Smooth muscle cell (in vitro differentiated cells): ENCODE results near the gene KRT15. TPM values are rescaled to one million over a fixed set of nuclear protein-coding genes. Genes with fewer than 3 reads are reported as not detected.

Source experiments
- DNase-seq: peaks from one replicate; lab custom pipeline; 2025; ENCODE audit not compliant: unreplicated experiment; lab: John Stamatoyannopoulos, UW
- H2AFZ ChIP-seq: fragments of 200-600 bp; sonication (generic); 2 replicates; pipeline ENCODE4 v1.6.0; 2016; ENCODE audit warnings: antibody characterized with exemption, low read depth, mild to moderate bottlenecking
- H3F3A ChIP-seq: fragments of 200-600 bp; sonication (generic); 2 replicates; pipeline ENCODE4 v1.6.0; 2017; ENCODE audit warnings: antibody characterized with exemption, low read depth
- H3K27ac ChIP-seq: fragments of 200-600 bp; sonication (generic); 2 replicates; pipeline ENCODE4 v1.5.1; 2016; ENCODE audit warnings: low read depth, mild to moderate bottlenecking
- H3K27me3 ChIP-seq: fragments of 200-600 bp; sonication (generic); 2 replicates; pipeline ENCODE4 v1.6.1; 2016; ENCODE audit warnings: low read depth, mild to moderate bottlenecking
- H3K36me3 ChIP-seq: fragments of 200-600 bp; sonication (generic); 2 replicates; pipeline ENCODE4 v1.5.1; 2016; ENCODE audit warnings: low read depth
- H3K4me1 ChIP-seq: fragments of 200-600 bp; sonication (generic); 2 replicates; pipeline ENCODE4 v1.5.1; 2016; ENCODE audit warnings: low read depth
- H3K4me2 ChIP-seq: fragments of 200-600 bp; sonication (generic); 2 replicates; pipeline ENCODE4 v1.6.0; 2016; ENCODE audit warnings: mild to moderate bottlenecking
- H3K4me3 ChIP-seq: fragments of 200-600 bp; sonication (generic); 2 replicates; pipeline ENCODE4 v1.5.1; 2016; ENCODE audit warnings: mild to moderate bottlenecking
- H3K79me2 ChIP-seq: fragments of 200-600 bp; sonication (generic); 2 replicates; pipeline ENCODE4 v1.6.0; 2016; ENCODE audit warnings: low read depth, mild to moderate bottlenecking
- H3K9ac ChIP-seq: fragments of 200-600 bp; sonication (generic); 2 replicates; pipeline ENCODE4 v1.6.0; 2016; ENCODE audit warnings: low read depth
- H3K9me3 ChIP-seq: fragments of 200-600 bp; sonication (generic); replicated peaks from 2 replicates; pipeline ENCODE4 v1.5.1; 2016; ENCODE audit warnings: low read depth
- H4K20me1 ChIP-seq: fragments of 200-600 bp; sonication (generic); 2 replicates; pipeline ENCODE4 v1.6.0; 2016; ENCODE audit warnings: low read depth
- whole genome bisulfite sequencing: methylation state at CpG from one replicate; pipeline ENCODE4 v1.1.7; 2016; ENCODE audit warnings: low lambda C conversion rate; 5-methylcytosine and 5-hydroxymethylcytosine counted together
- polyA plus RNA-seq: library from polyadenylated mRNA; unstranded; fragments of >200 nt; fragmentation: Nextera tagmentation; extraction: Ambion mirVana; gene quantifications from 2 replicates; pipeline ENCODE4 v1.2.1, GENCODE V29; 2016
- total RNA-seq: library from RNA; depleted of rRNA; stranded (reverse); fragments of >200 nt; gene quantifications from 2 replicates; pipeline ENCODE4 v1.2.3, GENCODE V29; 2014
- TF ChIP-seq, protein P1 (sequence below): fragments of 200-600 bp; sonication (generic); IDR thresholded peaks from 2 replicates; pipeline ENCODE4 v1.5.1; 2017; ENCODE audit warnings: borderline replicate concordance, mild to moderate bottlenecking, antibody characterized with exemption; ENCODE audit not compliant: insufficient read depth, poor library complexity, severe bottlenecking

Gene KRT15
- total and polyA plus RNA-seq, 2 experiments from 2014 or later, result 0.93 to 1.7 TPM

- H3K4me2 ChIP-seq, result no peak overlapping the region
- WGBS, result 68% methylated on average over 9 of the region's 9 CpGs
- no peaks in the 10 kb centered on the region for H3K36me3 ChIP-seq
- H2AFZ ChIP-seq, result no peak overlapping the region
- no peaks in the 10 kb centered on the region for H3K79me2 ChIP-seq
- no peaks in the 10 kb centered on the region for H3K27me3 ChIP-seq
- H3K4me1 ChIP-seq, result no peaks in the 10 kb centered on the region
- no peak overlapping the region for H3K4me3 ChIP-seq
- no peaks in the 10 kb centered on the region for H3K9me3 ChIP-seq
- DNase-seq, result no peak
- H3F3A ChIP-seq, result no peaks in the 10 kb centered on the region
- no peak overlapping the region for H3K27ac ChIP-seq
- H4K20me1 ChIP-seq, result no peaks in the 10 kb centered on the region
- H3K9ac ChIP-seq, result no peak overlapping the region
- TF ChIP-seq, protein P1, sequence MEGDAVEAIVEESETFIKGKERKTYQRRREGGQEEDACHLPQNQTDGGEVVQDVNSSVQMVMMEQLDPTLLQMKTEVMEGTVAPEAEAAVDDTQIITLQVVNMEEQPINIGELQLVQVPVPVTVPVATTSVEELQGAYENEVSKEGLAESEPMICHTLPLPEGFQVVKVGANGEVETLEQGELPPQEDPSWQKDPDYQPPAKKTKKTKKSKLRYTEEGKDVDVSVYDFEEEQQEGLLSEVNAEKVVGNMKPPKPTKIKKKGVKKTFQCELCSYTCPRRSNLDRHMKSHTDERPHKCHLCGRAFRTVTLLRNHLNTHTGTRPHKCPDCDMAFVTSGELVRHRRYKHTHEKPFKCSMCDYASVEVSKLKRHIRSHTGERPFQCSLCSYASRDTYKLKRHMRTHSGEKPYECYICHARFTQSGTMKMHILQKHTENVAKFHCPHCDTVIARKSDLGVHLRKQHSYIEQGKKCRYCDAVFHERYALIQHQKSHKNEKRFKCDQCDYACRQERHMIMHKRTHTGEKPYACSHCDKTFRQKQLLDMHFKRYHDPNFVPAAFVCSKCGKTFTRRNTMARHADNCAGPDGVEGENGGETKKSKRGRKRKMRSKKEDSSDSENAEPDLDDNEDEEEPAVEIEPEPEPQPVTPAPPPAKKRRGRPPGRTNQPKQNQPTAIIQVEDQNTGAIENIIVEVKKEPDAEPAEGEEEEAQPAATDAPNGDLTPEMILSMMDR, result no peak
These were observed 35.2 kb downstream of the KRT15 start for GRCh38 chr17:41483531-41483930.

DNA sequence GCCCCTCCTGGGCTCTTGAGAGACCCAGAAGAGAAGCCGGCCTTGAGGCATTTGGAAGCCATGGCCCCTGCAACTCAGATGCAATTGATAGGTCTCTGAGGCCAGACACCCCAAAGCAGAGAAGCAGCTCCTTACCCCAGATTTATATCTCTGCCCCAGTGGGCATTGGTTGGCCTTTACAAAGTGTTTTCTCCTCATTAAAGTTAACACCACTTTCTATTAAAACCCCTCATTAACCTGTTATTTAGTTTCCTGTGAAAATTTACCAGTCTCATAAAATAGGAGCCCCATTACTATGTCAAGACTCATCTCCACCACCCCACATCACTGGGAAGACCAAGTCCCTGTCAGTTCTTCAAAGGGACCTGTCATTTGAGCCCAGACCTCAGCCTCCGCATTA is 37.7 kb downstream of the KRT15 start, which contains the start of gene KRT35:
Gene KRT35 (minus strand): TSS at position 116 of the 400 bp plus-strand sequence. CDS start 54 bp downstream, at position 62.
- 90% methylated on average over 2 of the region's 2 CpGs for WGBS
- no peak within 1 kb of the TSS for H2AFZ ChIP-seq

GRCh38 chr17:41480581-41480980 is 38.1 kb downstream of the KRT15 start:
- Histone ChIP-seq H2AFZ (no peak overlapping the region), H3K4me2 (no peak overlapping the region), H3K27me3 (no peaks in the 10 kb centered on the region), H3K4me1 (no peaks in the 10 kb centered on the region), H3K9ac (no peak overlapping the region), H4K20me1 (no peaks in the 10 kb centered on the region), H3K27ac (no peak overlapping the region), H3K79me2 (no peaks in the 10 kb centered on the region), H3K4me3 (no peak overlapping the region), H3K36me3 (no peaks in the 10 kb centered on the region), H3K9me3 (no peaks in the 10 kb centered on the region), H3F3A (no peaks in the 10 kb centered on the region)
- TF ChIP-seq, protein P1, result no peak
- DNase-seq, result no peak
- 95% methylated on average over 10 of the region's 10 CpGs for WGBS

More for the DNA sequence above, 37.7 kb downstream of the KRT15 start, which contains the start of gene KRT35:
- Histone ChIP-seq H4K20me1 (no peaks in the 10 kb centered on the region), H3K27ac (no peak within 1 kb of the TSS), H3K27me3 (no peaks in the 10 kb centered on the region), H3K9ac (no peak within 1 kb of the TSS), H3K9me3 (no peaks in the 10 kb centered on the region), H3F3A (no peaks in the 10 kb centered on the region), H3K4me1 (no peaks in the 10 kb centered on the region), H3K36me3 (no peaks in the 10 kb centered on the region), H3K4me2 (no peak within 1 kb of the TSS), H3K79me2 (no peaks in the 10 kb centered on the region), H3K4me3 (no peak within 1 kb of the TSS)
- DNase-seq, result no peak
- TF ChIP-seq, protein P1, result no peak

DNA sequence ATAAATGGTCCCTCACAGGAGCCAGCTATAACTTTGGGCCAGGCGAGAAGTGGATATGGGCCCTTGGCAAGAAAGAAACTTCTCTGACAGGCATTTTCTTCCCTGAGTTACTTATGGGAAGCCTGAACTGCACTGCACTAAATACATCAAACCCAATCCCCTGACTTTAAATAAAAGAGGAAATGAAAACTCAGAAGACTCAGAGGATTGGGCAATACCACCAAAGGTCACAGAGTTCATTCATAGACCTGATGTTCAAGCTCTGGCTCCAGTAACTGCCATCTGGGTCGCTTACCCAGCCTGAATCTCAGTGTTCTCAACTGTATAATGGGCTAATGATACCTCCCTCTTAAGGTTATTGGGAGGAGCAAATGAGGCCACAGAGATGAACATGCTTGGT is 38.6 kb downstream of the KRT15 start:
- Histone ChIP-seq H3F3A (no peaks in the 10 kb centered on the region), H3K4me1 (no peaks in the 10 kb centered on the region), H3K79me2 (no peaks in the 10 kb centered on the region), H3K9ac (no peak overlapping the region), H3K9me3 (no peaks in the 10 kb centered on the region), H3K36me3 (no peaks in the 10 kb centered on the region), H3K27ac (no peak overlapping the region), H3K4me3 (no peak overlapping the region), H2AFZ (no peak overlapping the region), H4K20me1 (no peaks in the 10 kb centered on the region), H3K27me3 (no peaks in the 10 kb centered on the region), H3K4me2 (no peak overlapping the region)
- TF ChIP-seq, protein P1, result no peak
- no peak for DNase-seq
- whole genome bisulfite sequencing, result 37% methylated on average over 2 of the region's 2 CpGs
